GM21515 (cell line): ENCODE results near the gene PNPLA7.
A peak's percentile ranks its signal among the peaks of the same experiment; 100 is the strongest.
"Not testable (repeated sequence)": the region's sequence is repeated elsewhere in the genome, so short reads cannot be mapped to it uniquely, and the experiment has no call there.

Experiments
- ATAC-seq: cut with Tn5 transposase; IDR thresholded peaks from one replicate; pipeline ENCODE4 v1.9.1; 2021; ENCODE audit not compliant: unreplicated experiment

The PNPLA7 gene

GRCh38 chr9:137550231-137550621 is at the start of gene PNPLA7:
Gene PNPLA7, minus strand, starts transcription at chr9:137550402. Its CDS starts 205 bp downstream, at chr9:137550197.
- no peak for ATAC-seq

GRCh38 chr9:137598943-137599342 is 48.7 kb upstream of the PNPLA7 start:
- no peak for ATAC-seq

GRCh38 chr9:137596577-137596976 is 46.4 kb upstream of the PNPLA7 start:
- not testable (repeated sequence) for ATAC-seq

GRCh38 chr9:137593176-137593575 is 43.0 kb upstream of the PNPLA7 start:
- ATAC-seq: no peak

- ATAC-seq: no peak
These were observed 42.6 kb upstream of the PNPLA7 start for GRCh38 chr9:137592767-137593166.

GRCh38 chr9:137590469-137591383 is 40.5 kb upstream of the PNPLA7 start, which contains the start of gene ZMYND19:
Gene ZMYND19, minus strand, starts transcription at chr9:137590512. Its CDS starts 249 bp downstream, at chr9:137590263.
- peak; percentile 87 for ATAC-seq

GRCh38 chr9:137590123-137590468 is 39.9 kb upstream of the PNPLA7 start:
- ATAC-seq: no peak

- ATAC-seq: peak; percentile 15
These were observed 39.4 kb upstream of the PNPLA7 start for GRCh38 chr9:137589441-137590122.

- no peak for ATAC-seq
These were observed 38.7 kb upstream of the PNPLA7 start for GRCh38 chr9:137588891-137589290.

- ATAC-seq: no peak
These were observed 38.1 kb upstream of the PNPLA7 start for GRCh38 chr9:137588311-137588710.

- no peak for ATAC-seq
These were observed 36.7 kb upstream of the PNPLA7 start for GRCh38 chr9:137586854-137587253.

GRCh38 chr9:137583957-137584356 is 33.8 kb upstream of the PNPLA7 start:
- ATAC-seq: no peak

GRCh38 chr9:137583347-137583746 is 33.1 kb upstream of the PNPLA7 start:
- ATAC-seq: no peak

- ATAC-seq: no peak
These were observed 32.2 kb upstream of the PNPLA7 start for GRCh38 chr9:137582286-137582860.

- ATAC-seq: no peak
These were observed 31.4 kb upstream of the PNPLA7 start for GRCh38 chr9:137581361-137582285.

- no peak for ATAC-seq
These were observed 30.7 kb upstream of the PNPLA7 start for GRCh38 chr9:137580954-137581322.

- ATAC-seq: no peak
These were observed 30.2 kb upstream of the PNPLA7 start for GRCh38 chr9:137580209-137580953.

GRCh38 chr9:137579259-137579604 is 29.0 kb upstream of the PNPLA7 start:
- no peak for ATAC-seq

- ATAC-seq: peak; percentile 76
These were observed 28.5 kb upstream of the PNPLA7 start, which contains the start of gene DPH7 for GRCh38 chr9:137578518-137579258. Gene DPH7, minus strand, starts transcription at chr9:137578925. Its CDS starts 148 bp downstream, at chr9:137578777.
